GM21360 (cell line): ENCODE data around the gene SLC9A5.

ENCODE experiments used
- ATAC-seq: cut with Tn5 transposase; IDR thresholded peaks from one replicate; pipeline ENCODE4 v1.9.1; 2021; ENCODE audit warnings: mild to moderate bottlenecking, moderate library complexity; ENCODE audit not compliant: unreplicated experiment

The SLC9A5 gene, protein sequence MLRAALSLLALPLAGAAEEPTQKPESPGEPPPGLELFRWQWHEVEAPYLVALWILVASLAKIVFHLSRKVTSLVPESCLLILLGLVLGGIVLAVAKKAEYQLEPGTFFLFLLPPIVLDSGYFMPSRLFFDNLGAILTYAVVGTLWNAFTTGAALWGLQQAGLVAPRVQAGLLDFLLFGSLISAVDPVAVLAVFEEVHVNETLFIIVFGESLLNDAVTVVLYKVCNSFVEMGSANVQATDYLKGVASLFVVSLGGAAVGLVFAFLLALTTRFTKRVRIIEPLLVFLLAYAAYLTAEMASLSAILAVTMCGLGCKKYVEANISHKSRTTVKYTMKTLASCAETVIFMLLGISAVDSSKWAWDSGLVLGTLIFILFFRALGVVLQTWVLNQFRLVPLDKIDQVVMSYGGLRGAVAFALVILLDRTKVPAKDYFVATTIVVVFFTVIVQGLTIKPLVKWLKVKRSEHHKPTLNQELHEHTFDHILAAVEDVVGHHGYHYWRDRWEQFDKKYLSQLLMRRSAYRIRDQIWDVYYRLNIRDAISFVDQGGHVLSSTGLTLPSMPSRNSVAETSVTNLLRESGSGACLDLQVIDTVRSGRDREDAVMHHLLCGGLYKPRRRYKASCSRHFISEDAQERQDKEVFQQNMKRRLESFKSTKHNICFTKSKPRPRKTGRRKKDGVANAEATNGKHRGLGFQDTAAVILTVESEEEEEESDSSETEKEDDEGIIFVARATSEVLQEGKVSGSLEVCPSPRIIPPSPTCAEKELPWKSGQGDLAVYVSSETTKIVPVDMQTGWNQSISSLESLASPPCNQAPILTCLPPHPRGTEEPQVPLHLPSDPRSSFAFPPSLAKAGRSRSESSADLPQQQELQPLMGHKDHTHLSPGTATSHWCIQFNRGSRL

DNA sequence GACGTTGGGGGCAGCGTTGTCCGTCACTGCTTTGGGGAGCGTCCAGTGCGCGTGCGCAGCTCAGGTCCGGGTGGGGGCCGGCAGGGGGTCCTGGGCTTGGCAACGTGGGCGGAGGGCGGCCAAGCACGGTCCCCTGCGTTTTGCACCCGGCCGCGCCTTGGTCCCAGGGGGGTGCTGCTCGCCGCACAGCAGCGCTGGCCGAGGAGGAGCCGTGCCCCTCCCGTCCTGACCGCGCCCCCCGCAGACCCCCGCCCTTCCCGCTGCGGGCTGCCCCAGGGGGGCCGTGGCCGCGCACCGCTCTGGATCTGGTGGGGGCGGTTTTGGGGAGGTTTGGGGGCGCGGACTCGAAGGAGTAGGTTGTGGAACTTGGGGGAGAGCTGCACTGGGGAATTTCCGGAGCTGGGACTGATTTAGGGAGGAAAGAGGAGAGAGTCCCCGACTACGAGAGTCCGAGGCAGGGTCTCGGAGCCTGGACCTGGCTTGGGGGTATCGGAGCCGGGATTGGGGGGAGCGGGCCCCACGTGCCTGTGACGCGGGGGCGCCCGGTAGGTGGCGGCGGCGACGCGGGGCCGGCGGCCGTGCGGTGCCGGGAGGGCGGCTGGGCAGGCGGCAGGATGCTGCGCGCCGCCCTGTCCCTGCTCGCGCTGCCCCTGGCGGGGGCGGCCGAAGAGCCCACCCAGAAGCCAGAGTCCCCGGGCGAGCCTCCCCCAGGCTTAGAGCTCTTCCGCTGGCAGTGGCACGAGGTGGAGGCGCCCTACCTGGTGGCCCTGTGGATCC lies at the start of gene SLC9A5:
Gene SLC9A5 (plus strand): TSS at position 579 of the 777 bp plus-strand sequence. CDS start 36 bp downstream, at position 615.
- no peak for ATAC-seq

GRCh38 chr16:67199011-67199807 lies 49.6 kb upstream of the SLC9A5 start, which contains the start of gene ELMO3:
Gene ELMO3 (plus strand): TSS chr16:67199131. CDS start chr16:67199327, 196 bp downstream.
- no peak for ATAC-seq

GRCh38 chr16:67199808-67200198 lies 49.0 kb upstream of the SLC9A5 start:
- no peak for ATAC-seq

GRCh38 chr16:67200491-67200890 lies 48.3 kb upstream of the SLC9A5 start:
- ATAC-seq, result no peak

DNA sequence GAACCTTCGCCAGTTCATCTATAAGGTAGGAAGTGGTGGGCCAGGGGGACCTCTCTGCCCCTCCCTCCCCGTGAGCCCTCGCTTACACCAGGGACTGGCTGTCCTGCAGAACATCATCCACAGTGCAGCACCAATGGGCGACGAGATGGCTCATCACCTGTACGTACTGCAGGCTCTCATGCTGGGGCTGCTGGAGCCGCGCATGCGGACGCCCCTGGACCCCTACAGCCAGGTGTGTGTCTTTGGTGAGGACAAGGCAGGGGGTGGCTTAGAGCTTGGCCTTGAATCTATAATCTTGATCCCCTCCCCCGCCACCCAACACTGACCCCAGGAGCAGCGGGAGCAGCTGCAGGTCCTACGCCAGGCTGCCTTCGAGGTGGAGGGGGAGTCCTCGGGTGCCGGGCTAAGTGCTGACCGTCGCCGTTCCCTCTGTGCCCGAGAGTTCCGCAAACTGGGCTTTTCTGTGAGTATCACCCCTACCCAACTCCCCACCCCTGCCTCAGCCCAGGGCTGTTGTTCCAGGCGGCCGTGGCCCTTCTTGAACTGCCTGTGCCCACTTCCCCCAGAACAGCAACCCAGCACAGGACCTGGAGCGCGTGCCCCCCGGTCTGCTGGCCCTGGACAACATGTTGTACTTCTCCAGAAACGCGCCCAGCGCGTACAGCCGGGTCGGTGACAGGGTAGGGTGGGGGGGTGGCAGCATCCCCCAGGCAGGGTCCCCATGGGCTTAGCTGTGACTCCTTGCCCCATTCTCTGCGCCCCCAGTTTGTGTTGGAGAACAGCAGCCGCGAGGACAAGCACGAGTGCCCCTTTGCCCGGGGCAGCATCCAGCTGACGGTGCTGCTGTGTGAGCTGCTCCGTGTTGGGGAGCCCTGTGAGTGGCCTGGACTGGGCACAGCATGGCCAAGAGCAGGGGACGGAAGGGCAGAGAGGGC lies 47.1 kb upstream of the SLC9A5 start:
- ATAC-seq, result no peak

GRCh38 chr16:67202426-67202825 lies 46.4 kb upstream of the SLC9A5 start:
- ATAC-seq, result no peak

DNA sequence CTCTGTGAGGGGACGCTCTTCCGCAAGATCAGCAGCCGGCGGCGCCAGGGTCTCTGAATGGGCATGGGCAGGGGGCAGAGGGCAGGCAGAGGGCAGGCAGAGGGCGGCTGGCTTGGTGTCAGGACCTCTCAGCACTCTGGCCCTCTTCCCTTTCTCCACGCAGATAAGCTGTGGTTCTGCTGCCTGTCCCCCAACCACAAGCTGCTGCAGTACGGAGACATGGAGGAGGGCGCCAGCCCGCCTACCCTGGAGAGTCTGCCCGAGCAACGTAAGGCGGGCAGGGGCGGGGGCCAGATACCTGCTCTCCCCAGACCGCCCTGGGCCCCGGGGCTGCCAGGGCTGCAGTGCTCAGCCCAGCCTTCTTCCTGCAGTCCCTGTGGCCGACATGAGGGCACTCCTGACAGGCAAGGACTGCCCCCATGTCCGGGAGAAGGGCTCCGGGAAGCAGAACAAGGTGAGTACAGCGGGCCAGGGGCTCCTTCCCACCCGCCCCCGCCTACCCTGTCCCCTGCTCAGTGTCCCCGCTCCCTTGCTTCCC lies 45.8 kb upstream of the SLC9A5 start:
- no peak for ATAC-seq

DNA sequence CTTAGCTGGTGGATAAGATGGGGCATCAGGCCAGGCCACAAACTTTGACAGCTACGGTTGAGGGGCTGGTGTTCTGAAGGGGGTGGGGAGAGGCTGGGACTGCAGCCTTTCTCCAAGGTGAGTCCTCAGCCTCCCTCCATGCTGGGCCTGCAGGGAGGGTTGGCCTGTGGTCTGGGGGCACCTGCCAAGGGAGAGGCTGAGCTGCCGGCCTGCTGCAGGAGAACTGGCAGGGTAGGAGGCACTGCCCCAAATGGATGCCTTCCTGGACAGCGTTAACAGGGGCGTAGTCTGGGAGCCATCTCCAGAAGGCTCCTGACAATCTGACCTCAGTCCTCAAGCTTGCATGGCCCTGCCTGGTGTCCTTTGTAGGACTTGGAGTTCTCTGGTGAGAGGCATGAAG lies 44.7 kb upstream of the SLC9A5 start:
- ATAC-seq, result no peak

- no peak for ATAC-seq
These were observed 42.5 kb upstream of the SLC9A5 start for GRCh38 chr16:67206129-67206837.

DNA sequence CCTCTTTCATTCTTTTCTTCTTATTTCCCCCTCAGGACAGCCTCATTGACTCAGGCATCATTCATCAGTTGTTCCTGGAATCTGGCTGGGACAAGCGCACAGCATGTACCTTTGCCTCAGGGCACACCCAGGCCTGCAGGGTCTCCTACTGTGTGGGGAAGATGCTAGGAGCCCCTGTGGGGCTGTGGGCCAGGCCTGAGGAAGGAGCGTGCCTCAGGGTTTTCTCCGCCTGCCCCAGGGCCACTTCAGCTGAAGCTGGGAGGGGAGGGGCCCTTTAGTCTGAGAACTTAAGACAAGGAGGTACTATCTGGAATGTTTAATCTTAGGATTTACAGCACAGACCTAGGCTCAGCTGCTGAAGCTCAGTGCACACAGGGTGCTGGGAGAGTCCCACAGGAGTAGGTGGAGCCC lies 41.9 kb upstream of the SLC9A5 start:
- no peak for ATAC-seq

- ATAC-seq, result no peak
These were observed 41.3 kb upstream of the SLC9A5 start for GRCh38 chr16:67207249-67208091.

GRCh38 chr16:67208154-67208896 lies 40.5 kb upstream of the SLC9A5 start:
- no peak for ATAC-seq

GRCh38 chr16:67209565-67209964 lies 39.2 kb upstream of the SLC9A5 start:
- ATAC-seq, result no peak

DNA sequence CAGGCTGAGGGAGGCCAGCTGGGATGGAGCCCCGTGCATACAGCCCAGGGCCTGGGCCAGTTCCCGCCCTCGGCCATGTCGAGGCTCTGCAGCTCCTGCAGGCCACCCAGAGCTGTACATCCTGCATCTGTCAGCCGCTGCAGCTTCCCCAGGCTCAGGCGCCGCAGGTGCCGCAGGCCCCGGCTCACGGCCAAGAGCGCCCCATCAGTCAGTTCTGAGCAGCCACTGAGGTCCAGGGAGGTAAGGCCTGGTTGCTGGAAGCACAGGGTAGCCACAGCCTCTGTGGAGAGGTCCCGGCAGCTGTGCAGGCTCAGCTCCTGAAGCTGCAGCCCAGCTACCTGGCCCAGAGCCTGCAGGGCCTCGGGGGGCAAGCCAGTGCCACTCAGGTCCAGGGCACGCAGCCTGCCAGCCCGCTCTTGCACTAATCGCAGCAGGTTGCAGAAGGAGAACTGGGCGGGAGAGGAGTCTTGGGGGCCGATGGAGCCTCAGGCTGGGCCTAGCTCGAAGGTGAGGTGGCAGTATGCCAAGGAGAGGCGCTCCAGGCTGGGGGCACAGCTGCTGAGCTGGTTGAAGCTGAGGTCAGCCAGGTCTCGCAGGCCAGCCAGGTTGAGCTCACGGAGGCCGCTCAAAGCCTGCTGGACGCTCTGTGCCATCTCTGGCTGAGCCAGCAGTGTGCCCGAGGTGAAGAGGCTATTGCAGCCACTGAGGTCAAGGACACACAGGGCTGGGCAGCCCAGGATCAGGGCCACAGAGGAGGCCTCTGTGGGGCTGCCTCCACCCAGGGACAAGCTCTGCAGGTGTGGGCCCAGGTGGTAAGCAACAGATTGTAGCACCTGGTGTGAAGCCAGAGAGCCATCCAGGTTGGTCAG lies 38.5 kb upstream of the SLC9A5 start:
- no peak for ATAC-seq

- no peak for ATAC-seq
These were observed 37.1 kb upstream of the SLC9A5 start for GRCh38 chr16:67211674-67212073.

DNA sequence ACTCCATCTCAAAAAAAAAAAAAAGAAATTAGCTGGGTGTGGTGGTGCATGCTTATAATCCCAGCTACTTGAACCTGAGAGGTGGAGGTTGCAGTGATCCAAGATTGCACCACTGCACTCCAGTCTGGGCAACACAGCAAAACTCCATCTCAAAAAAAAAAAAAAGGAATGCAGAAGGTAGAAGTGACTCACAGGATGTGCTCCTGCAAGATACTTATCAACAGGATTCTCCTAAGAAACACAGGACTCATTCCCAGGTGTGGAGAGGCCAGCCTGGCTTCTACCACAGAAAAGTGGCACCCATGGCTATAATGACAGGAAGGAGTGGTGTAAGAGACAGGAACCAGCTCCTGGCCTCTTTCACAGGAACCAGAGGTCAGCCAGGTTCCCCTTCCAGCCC lies 36.0 kb upstream of the SLC9A5 start:
- no peak for ATAC-seq
